HUES48 (cell line): ENCODE results near the gene MYORG.
"Not testable (repeated sequence)": the region's sequence is repeated elsewhere in the genome, so short reads cannot be mapped to it uniquely, and the experiment has no call there.

ENCODE experiments used
- H3K27ac ChIP-seq: one replicate; pipeline ENCODE4 v1.7.0; 2013; ENCODE audit warnings: low read depth, low read length, inconsistent platforms
- H3K27me3 ChIP-seq: 2 replicates; pipeline ENCODE4 v1.6.1; 2013; ENCODE audit warnings: mild to moderate bottlenecking, low read length; ENCODE audit not compliant: control insufficient read depth, insufficient read depth
- H3K36me3 ChIP-seq: 2 replicates; pipeline ENCODE4 v1.6.1; 2013; ENCODE audit warnings: low read length; ENCODE audit not compliant: control insufficient read depth, insufficient read depth
- H3K4me1 ChIP-seq: 2 replicates; pipeline ENCODE4 v1.6.1; 2013; ENCODE audit warnings: mild to moderate bottlenecking, low read length; ENCODE audit not compliant: control insufficient read depth, insufficient read depth
- H3K4me3 ChIP-seq: 2 replicates; pipeline ENCODE4 v1.5.1; 2013; ENCODE audit warnings: mild to moderate bottlenecking, low read depth, low read length
- H3K9ac ChIP-seq: 2 replicates; pipeline ENCODE4 v1.6.1; 2013; ENCODE audit warnings: mild to moderate bottlenecking, low read depth, low read length, moderate library complexity
- H3K9me3 ChIP-seq: 2 replicates; pipeline ENCODE4 v1.6.1; 2013; ENCODE audit warnings: low read length; ENCODE audit not compliant: control insufficient read depth, insufficient read depth

Gene MYORG

GRCh38 chr9:34343090-34343489, 33.6 kb downstream of the MYORG start:
- Histone ChIP-seq H3K27ac (no peak overlapping the region), H3K4me3 (no peak overlapping the region), H3K9ac (no peak overlapping the region), H3K4me1 (no peaks in the 10 kb centered on the region), H3K36me3 (peaks cover 43% of the 10 kb centered on the region), H3K27me3 (no peaks in the 10 kb centered on the region), H3K9me3 (no peaks in the 10 kb centered on the region)

GRCh38 chr9:34341659-34342295, 34.9 kb downstream of the MYORG start:
- Histone ChIP-seq H3K9ac (no peak overlapping the region), H3K9me3 (no peaks in the 10 kb centered on the region), H3K4me1 (no peaks in the 10 kb centered on the region), H3K36me3 (peaks cover 43% of the 10 kb centered on the region), H3K4me3 (no peak overlapping the region), H3K27ac (no peak overlapping the region), H3K27me3 (no peaks in the 10 kb centered on the region)

- peaks cover 14% of the 10 kb centered on the region for H3K4me1 ChIP-seq
- H3K9ac ChIP-seq = no peak overlapping the region
- H3K9me3 ChIP-seq = no peaks in the 10 kb centered on the region
- peaks cover 43% of the 10 kb centered on the region for H3K36me3 ChIP-seq
- H3K27me3 ChIP-seq = no peaks in the 10 kb centered on the region
- H3K4me3 ChIP-seq = no peak overlapping the region
- no peak overlapping the region for H3K27ac ChIP-seq
These were observed 37.9 kb downstream of the MYORG start for GRCh38 chr9:34338665-34339385.

GRCh38 chr9:34338079-34338478, 38.6 kb downstream of the MYORG start:
- not testable (repeated sequence) for H3K4me3 ChIP-seq, H3K9ac ChIP-seq, H3K9me3 ChIP-seq, H3K27me3 ChIP-seq, H3K27ac ChIP-seq
- peaks cover 35% of the 10 kb centered on the region for H3K36me3 ChIP-seq
- peaks cover 20% of the 10 kb centered on the region for H3K4me1 ChIP-seq

GRCh38 chr9:34337403-34337802, 39.3 kb downstream of the MYORG start:
- no peaks in the 10 kb centered on the region for H3K9me3 ChIP-seq
- H3K9ac ChIP-seq = no peak overlapping the region
- H3K27ac ChIP-seq = no peak overlapping the region
- H3K27me3 ChIP-seq = no peaks in the 10 kb centered on the region
- H3K4me1 ChIP-seq = peaks cover 20% of the 10 kb centered on the region
- H3K36me3 ChIP-seq = peaks cover 31% of the 10 kb centered on the region
- H3K4me3 ChIP-seq = no peak overlapping the region

- Histone ChIP-seq H3K27me3 (no peaks in the 10 kb centered on the region), H3K36me3 (peaks cover 17% of the 10 kb centered on the region), H3K27ac (peak overlapping the region; percentile 94), H3K4me3 (no peak overlapping the region), H3K9ac (no peak overlapping the region), H3K4me1 (peaks cover 22% of the 10 kb centered on the region), H3K9me3 (no peaks in the 10 kb centered on the region)
These were observed 41.3 kb downstream of the MYORG start for GRCh38 chr9:34335376-34335775.

GRCh38 chr9:34334916-34335315, 41.8 kb downstream of the MYORG start:
- peaks cover 22% of the 10 kb centered on the region for H3K4me1 ChIP-seq
- H3K27ac ChIP-seq = peak overlapping the region; percentile 94

GRCh38 chr9:34334337-34334824, 42.3 kb downstream of the MYORG start:
- H3K9me3 ChIP-seq = no peaks in the 10 kb centered on the region
- H3K27ac ChIP-seq = peak overlapping the region; percentile 94
- no peak overlapping the region for H3K9ac ChIP-seq
- H3K4me3 ChIP-seq = no peak overlapping the region
- H3K4me1 ChIP-seq = peaks cover 22% of the 10 kb centered on the region
- H3K27me3 ChIP-seq = no peaks in the 10 kb centered on the region
- H3K36me3 ChIP-seq = peaks cover 10% of the 10 kb centered on the region

More at GRCh38 chr9:34334916-34335315, 41.8 kb downstream of the MYORG start:
- no peak overlapping the region for H3K4me3 ChIP-seq
- no peaks in the 10 kb centered on the region for H3K9me3 ChIP-seq
- no peak overlapping the region; the same call in 1 of the 2 replicates for H3K9ac ChIP-seq
- peaks cover 13% of the 10 kb centered on the region for H3K36me3 ChIP-seq
- H3K27me3 ChIP-seq = no peaks in the 10 kb centered on the region

- H3K27me3 ChIP-seq = no peaks in the 10 kb centered on the region
- H3K4me1 ChIP-seq = peaks cover 22% of the 10 kb centered on the region
- no peak overlapping the region for H3K4me3 ChIP-seq
- no peak overlapping the region for H3K9ac ChIP-seq
- no peaks in the 10 kb centered on the region for H3K9me3 ChIP-seq
- peak overlapping the region; percentile 94 for H3K27ac ChIP-seq
- peaks cover 4% of the 10 kb centered on the region; the same call in 1 of the 2 replicates for H3K36me3 ChIP-seq
These were observed 42.9 kb downstream of the MYORG start for GRCh38 chr9:34333836-34334235.

- Histone ChIP-seq H3K27ac (peak overlapping the region; percentile 10), H3K27me3 (no peaks in the 10 kb centered on the region), H3K9ac (no peak overlapping the region), H3K36me3 (no peaks in the 10 kb centered on the region), H3K4me1 (peaks cover 27% of the 10 kb centered on the region), H3K9me3 (no peaks in the 10 kb centered on the region), H3K4me3 (no peak overlapping the region)
These were observed 44.4 kb downstream of the MYORG start for GRCh38 chr9:34332076-34332964.
